Kidney glomerular epithelial cell (primary cell): ENCODE results near the gene PLVAP.
A peak's percentile ranks its signal among the peaks of the same experiment; 100 is the strongest.

Experiments
- DNase-seq: peaks from one replicate; lab custom pipeline; 2025; lab: John Stamatoyannopoulos, UW

PLVAP gene, protein sequence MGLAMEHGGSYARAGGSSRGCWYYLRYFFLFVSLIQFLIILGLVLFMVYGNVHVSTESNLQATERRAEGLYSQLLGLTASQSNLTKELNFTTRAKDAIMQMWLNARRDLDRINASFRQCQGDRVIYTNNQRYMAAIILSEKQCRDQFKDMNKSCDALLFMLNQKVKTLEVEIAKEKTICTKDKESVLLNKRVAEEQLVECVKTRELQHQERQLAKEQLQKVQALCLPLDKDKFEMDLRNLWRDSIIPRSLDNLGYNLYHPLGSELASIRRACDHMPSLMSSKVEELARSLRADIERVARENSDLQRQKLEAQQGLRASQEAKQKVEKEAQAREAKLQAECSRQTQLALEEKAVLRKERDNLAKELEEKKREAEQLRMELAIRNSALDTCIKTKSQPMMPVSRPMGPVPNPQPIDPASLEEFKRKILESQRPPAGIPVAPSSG

GRCh38 chr19:17376935-17377600, at the start of gene PLVAP:
PLVAP (minus strand) TSS chr19:17377342; CDS start chr19:17377288, 54 bp downstream.
- DNase-seq = no peak

DNA sequence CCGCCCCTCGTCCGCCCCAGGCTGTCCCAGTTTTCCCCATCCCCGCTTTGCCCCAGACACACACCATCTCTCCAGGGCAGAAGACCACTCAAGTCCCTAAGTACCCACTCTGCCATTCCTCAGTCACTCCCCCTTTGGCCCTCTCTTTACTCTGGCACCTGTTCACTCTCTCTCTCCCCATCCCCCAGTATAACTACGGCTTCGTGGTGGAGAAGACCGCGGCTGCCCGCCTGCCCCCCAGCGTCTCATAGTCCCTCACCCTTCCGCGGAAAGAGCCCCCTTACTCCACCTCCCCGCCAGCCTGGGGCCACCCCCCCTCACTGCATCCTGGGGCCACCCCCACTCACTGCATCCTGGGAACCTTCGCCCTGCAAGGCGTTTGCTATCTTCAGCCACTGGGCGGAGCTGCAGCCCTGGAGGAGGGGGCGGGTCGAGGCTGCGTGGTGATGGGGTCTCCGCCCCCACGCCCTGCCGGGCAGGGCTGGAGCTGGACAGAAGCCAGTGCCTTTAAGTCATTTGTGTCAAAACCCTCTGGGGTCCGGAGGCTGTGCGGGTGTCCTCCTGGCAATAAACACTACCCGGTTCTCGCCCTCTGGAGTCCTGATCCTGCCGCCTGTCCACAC, 47.7 kb upstream of the PLVAP start:
- peak; percentile 26 for DNase-seq

DNA sequence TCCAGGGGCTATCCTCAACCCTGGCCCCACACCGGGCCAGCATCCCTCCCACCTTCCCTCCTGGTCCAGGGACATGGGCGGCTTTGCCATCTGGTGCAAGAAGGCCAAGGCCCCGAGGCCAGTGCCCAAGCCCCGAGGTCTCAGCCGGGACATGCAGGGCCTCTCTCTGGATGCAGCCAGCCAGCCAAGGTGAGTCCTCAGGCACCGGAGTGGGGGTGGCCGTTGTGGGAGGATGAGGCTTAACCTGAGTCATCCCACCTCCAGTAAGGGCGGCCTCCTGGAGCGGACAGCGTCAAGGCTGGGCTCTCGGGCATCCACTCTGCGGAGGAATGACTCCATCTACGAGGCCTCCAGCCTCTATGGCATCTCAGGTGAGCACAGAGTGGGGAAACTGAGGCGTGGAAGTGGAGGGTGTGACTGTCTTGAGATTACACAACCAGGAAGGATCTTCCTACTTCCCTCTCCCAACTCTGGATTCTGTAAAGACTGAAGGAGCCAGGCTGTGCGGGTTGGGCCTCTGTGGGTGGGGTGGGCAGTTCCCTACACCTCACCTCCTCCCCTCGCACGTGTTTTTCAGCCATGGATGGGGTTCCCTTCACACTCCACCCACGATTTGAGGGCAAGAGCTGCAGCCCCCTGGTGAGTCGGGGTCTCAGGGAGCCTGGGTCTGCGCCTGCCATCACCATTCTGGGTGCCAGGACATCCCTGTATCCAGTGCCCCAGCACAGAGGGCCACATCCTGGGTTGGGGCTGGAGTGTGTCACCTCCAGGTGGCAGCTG, 46.5 kb upstream of the PLVAP start:
- no peak for DNase-seq

GRCh38 chr19:17421942-17422341, 44.8 kb upstream of the PLVAP start:
- DNase-seq = no peak

GRCh38 chr19:17420475-17420924, 43.4 kb upstream of the PLVAP start:
- DNase-seq = no peak

DNA sequence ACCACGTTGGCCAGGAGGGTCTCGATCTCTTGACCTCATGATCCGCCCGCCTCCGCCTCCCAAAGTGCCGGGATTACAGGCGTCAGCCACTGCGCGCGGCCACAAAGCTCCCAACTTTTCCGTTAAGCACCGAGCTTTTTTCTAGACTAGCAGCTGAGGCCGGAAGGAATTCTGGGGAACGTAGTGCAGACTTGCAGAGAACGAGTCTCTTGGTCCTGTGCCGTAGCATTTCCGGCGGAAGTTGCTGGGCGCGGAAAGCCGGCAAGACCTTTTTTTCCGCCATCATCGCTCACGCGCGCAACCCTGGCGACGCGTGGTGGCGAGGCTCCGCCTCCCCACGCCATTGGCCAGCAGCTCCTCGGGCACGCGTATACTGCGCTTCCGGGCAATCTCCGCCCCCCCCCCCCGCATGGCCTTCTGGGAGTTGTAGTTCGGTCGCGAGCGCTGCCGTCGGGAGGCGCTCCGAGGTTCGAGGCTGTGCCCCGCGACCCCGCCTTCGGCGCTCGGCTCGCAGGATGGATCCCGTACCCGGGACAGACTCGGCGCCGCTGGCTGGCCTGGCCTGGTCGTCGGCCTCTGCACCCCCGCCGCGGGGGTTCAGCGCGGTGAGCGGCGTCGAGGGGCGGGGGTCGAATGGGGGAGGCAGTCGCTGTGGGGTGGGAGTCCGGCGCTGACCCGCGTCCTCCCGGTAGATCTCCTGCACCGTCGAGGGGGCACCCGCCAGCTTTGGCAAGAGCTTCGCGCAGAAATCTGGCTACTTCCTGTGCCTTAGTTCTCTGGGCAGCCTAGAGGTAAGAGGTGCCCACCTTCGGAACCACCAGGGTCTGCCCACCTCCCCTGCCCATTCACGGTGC, 42.7 kb upstream of the PLVAP start, which contains the start of gene MVB12A:
Gene MVB12A (plus strand): TSS at position 427 of the 854 bp plus-strand sequence. CDS start 89 bp downstream, at position 516.
- peak; percentile 96 for DNase-seq

GRCh38 chr19:17419154-17419620, 42.0 kb upstream of the PLVAP start:
- peak; percentile 22 for DNase-seq

DNA sequence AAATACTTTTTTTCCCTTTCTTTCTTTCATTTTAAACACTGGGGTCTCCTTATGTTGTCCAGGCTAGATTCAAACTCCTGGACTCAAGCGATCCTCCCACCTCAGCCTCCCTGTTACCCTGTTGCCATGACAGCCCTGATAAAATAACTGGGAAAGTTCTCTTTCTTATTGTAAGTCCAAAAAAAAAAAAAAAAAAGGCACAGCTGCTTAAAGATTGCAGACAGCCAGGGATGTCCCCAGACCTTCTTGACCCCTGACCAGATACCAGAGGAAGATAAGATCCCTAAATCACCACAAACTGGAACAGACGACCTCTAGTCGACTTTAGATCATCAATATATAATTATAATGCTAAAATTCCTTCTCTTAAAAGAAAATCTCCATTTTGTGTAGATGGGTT, 41.6 kb upstream of the PLVAP start:
- DNase-seq = no peak

DNA sequence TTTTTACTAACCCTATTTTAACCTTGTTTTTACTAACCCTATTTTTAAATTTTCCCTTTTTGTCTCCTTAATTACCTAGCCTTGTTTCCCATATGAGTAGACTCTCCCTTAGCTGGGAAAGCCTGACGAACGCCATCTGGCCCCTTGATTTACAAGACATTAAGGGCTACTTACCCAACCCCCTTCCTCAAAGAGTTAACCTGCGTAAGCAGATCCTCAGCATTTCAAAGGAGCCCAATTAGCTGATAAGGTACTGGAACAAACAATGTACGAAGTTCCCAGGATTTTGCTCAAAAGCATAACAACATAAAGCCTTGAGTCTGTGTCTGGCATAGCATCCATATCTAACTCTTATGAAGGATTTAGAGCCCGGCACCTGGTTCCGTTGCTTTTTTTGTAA, 38.0 kb upstream of the PLVAP start:
- no peak for DNase-seq

- DNase-seq = no peak
Observed at GRCh38 chr19:17414097-17414496, 37.0 kb upstream of the PLVAP start.

GRCh38 chr19:17411801-17412200, 34.7 kb upstream of the PLVAP start:
- DNase-seq = no peak

DNA sequence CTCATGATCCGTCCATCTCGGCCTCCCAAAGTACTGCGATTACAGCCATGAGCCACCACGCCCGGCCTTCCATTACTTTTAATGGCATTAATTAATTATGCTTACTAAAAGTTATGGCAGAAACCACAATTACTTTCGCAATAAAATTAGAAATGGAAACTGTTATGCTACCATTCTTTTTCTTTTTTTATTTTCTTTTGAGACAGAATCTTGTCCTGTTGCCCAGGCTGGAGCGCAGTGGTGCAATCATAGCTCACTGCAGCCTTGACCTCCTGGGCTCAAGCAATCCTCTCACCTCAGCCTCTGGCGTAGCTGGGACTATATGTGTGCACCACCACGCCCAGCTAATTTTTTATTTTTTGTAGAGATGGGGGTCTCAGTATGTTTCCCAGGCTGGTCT, 32.8 kb upstream of the PLVAP start:
- DNase-seq = no peak

DNA sequence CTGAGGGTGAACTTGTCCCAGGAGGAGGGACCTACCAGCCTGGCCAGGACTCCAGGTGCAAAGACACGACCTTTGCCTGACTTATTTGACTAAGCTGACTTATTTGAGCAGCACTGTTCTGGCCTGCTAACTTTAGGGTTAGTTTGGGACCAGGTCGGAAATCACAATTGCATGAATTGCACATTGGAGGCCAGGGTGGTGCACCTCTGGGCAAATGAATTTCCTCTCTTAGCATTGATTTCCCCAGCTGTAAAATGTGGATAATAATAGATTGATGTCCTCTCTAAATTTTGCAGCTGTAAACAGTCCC, 29.7 kb upstream of the PLVAP start:
- DNase-seq = no peak

DNA sequence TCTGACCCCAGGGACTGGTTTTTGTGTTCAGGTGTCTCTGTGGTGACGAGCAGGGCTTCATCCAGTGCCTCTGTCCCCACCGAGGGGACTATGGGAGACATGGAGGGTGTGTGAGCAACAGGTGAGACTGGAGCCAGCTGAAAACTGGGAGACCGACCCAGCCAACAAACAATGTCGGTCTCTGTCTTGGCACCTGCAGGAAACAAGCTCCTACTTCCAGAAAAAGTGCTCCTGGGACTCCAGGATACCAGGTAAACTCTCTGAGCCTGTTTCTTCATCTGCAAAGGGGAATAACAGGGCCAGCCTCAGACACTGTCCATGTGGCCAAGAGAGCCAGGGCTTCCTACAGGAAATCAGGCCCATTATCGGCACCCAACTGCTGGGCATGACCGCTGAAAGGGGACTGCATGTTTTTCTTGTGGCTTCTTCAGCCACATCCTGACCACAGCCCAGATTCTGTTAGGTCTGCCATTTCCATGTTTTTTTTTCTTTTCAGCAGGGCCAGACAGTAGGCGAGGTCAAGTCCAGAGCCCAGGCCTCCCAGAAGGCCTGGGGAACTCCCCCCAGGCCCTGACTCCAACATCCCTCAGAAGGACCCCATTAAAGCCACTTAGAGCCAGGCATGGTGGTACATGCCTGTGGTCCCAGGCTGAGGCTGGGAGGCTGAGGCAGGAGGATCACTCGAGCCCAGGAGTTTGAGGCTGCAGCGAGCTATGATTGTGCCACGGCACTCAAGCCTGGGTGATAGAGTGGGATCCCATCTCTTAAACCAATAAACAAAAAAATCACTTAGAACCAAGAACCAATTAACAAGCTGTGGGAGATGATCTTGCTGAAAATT, 29.1 kb upstream of the PLVAP start:
- DNase-seq = no peak

DNA sequence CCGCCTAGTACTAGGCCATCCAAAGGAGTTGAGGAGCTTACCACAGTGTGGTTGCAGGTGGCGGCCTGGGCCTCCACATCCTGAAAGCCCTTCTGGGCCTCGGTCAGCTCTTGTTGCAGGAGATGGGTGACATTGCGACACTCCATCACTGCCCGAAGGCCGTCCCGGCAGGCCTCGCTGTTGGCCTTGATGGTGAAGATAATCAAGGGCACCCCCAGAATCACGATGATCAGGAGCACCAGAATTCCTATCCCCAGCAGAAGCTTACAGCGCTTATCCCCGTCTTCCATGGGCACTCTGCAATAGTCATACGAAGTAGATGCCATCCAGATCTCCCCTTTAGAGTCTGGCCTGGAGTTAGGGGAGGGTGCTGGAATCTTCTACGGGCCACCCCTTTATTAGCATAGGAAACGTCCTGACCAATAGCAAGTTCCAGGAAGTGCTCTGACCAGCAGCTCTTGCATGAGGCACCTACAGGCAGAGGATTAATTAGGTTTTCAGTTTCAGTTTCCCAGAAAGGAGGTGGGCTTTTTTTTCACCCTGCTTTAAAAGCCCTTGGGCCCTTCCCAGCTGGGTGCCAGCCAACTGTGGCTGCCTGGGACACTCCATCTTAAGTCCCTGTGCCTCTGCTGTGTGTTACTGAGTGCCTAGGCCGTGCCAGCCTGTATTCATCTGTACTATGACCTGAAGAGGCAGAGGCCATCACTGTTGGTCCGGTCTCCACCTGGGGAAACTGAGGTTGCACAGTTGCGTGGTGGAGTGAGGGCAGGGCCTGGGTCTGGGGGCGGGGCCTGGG, 28.3 kb upstream of the PLVAP start, which contains the start of gene BST2:
Gene BST2 (minus strand): TSS at position 381 of the 796 bp plus-strand sequence. CDS start 55 bp downstream, at position 326.
- DNase-seq = peak; percentile 75

DNA sequence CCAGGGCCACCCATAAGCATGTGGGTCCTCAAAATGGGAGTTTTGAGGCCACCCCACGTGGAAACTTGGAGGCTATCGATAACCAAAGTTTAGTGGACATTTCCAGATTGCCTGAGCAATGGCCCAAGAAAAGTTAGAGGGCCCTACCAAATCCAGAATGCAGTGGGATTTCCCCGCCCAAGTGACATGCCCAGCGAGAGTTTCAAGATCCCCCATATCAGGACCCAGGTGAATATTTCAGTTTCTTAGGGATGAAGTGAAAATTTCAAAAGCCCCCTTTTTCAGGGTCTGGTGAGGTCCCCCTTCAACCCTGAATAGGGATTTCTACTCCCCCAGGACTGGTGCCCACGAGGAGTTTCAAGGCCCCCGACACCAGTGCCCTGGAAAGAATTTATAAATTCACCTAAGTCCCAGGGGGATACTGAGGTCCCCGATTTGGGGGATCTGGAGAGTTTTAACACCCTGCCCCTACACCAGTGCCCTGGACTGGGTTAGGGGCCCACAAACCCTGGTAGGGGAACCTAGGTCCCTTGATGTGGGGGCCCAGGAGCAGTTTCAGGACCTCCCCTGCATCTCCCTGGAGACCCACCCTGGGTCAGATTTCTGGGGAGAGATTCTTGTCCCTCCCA, 27.6 kb upstream of the PLVAP start:
- DNase-seq = no peak

DNA sequence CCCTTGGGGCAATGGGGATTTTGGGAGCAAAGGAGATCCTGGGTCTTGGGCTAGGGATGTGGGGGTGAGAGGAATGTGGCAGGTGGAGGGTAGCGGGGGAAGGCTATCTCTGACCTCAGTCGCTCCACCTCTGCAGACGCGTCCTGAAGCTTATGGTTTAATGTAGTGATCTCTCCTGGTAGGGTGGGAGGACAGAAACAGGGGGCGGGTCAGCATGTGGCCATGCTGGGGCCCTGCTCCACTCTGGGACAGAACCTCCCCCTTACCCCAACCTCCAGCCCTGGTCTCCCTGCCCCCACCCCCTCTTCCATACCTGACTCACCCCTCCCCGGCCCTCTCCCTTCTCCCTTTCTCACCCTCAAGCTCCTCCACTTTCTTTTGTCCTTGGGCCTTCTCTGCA, 26.9 kb upstream of the PLVAP start:
- DNase-seq = no peak

- no peak for DNase-seq
Observed at GRCh38 chr19:17402982-17403855, 26.1 kb upstream of the PLVAP start.
